ENCODE measurements around the gene DEPDC7. TPM values are rescaled to one million over a fixed set of nuclear protein-coding genes. Genes with fewer than 3 reads are reported as not detected.
"Not testable (repeated sequence)": the region's sequence is repeated elsewhere in the genome, so short reads cannot be mapped to it uniquely, and the experiment has no call there.

The DEPDC7 gene
- 10.4 TPM for total RNA-seq

GRCh38 chr11:33015621-33016551 is at the start of gene DEPDC7:
Gene DEPDC7, plus strand, starts transcription at chr11:33015878. Its CDS starts 78 bp downstream, at chr11:33015956.
- peak; percentile 93 for DNase-seq (ENCODE audit: low spot score)

GRCh38 chr11:32968541-32968940 is 47.1 kb upstream of the DEPDC7 start:
- DNase-seq (ENCODE audit: low spot score) = no peak

- not testable (repeated sequence) for DNase-seq (ENCODE audit: low spot score)
Measured at GRCh38 chr11:32972233-32972632, 43.4 kb upstream of the DEPDC7 start.

- DNase-seq (ENCODE audit: low spot score) = no peak
Measured at GRCh38 chr11:32972781-32973180, 42.9 kb upstream of the DEPDC7 start.

GRCh38 chr11:32982626-32983025 is 33.1 kb upstream of the DEPDC7 start:
- no peak for DNase-seq (ENCODE audit: low spot score)

GRCh38 chr11:32983506-32983905 is 32.2 kb upstream of the DEPDC7 start:
- no peak for DNase-seq (ENCODE audit: low spot score)

- no peak for DNase-seq (ENCODE audit: low spot score)
Measured at GRCh38 chr11:32985600-32985999, 30.1 kb upstream of the DEPDC7 start.

GRCh38 chr11:32987851-32988250 is 27.8 kb upstream of the DEPDC7 start:
- DNase-seq (ENCODE audit: low spot score) = no peak

GRCh38 chr11:32990481-32990880 is 25.2 kb upstream of the DEPDC7 start:
- DNase-seq (ENCODE audit: low spot score) = no peak

GRCh38 chr11:32991427-32991826 is 24.3 kb upstream of the DEPDC7 start:
- no peak for DNase-seq (ENCODE audit: low spot score)

GRCh38 chr11:32991898-32992297 is 23.8 kb upstream of the DEPDC7 start:
- DNase-seq (ENCODE audit: low spot score) = no peak

- no peak for DNase-seq (ENCODE audit: low spot score)
Measured at GRCh38 chr11:33000181-33000580, 15.5 kb upstream of the DEPDC7 start.

GRCh38 chr11:33001281-33001680 is 14.4 kb upstream of the DEPDC7 start:
- DNase-seq (ENCODE audit: low spot score) = no peak

GRCh38 chr11:33001751-33002542 is 13.7 kb upstream of the DEPDC7 start:
- no peak for DNase-seq (ENCODE audit: low spot score)

GRCh38 chr11:33005175-33005574 is 10.5 kb upstream of the DEPDC7 start:
- no peak for DNase-seq (ENCODE audit: low spot score)

- no peak for DNase-seq (ENCODE audit: low spot score)
Measured at GRCh38 chr11:33006010-33006409, 9.7 kb upstream of the DEPDC7 start.

- no peak for DNase-seq (ENCODE audit: low spot score)
Measured at GRCh38 chr11:33013755-33014154, 1.9 kb upstream of the DEPDC7 start.

GRCh38 chr11:33016654-33017053 is 976 bp downstream of the DEPDC7 start:
- DNase-seq (ENCODE audit: low spot score) = no peak

GRCh38 chr11:33017478-33017877 is 1.8 kb downstream of the DEPDC7 start:
- DNase-seq (ENCODE audit: low spot score) = no peak

GRCh38 chr11:33017965-33018364 is 2.3 kb downstream of the DEPDC7 start:
- no peak for DNase-seq (ENCODE audit: low spot score)

GRCh38 chr11:33018840-33019239 is 3.2 kb downstream of the DEPDC7 start:
- no peak for DNase-seq (ENCODE audit: low spot score)

- DNase-seq (ENCODE audit: low spot score) = no peak
Measured at GRCh38 chr11:33021501-33021900, 5.8 kb downstream of the DEPDC7 start.

GRCh38 chr11:33021937-33022336 is 6.3 kb downstream of the DEPDC7 start:
- DNase-seq (ENCODE audit: low spot score) = no peak
